Subcutaneous abdominal adipose tissue (tissue), 5 donors: Measurements from ENCODE around the gene FXYD2.

Experiments
- H3K27ac ChIP-seq: one replicate; pipeline ENCODE4 v1.7.0; 2013; ENCODE audit warnings: low read depth, mild to moderate bottlenecking, inconsistent platforms, low read length, moderate library complexity
- H3K27me3 ChIP-seq, 5 donors: one replicate each; pipeline ENCODE4 v1.7.0; 2013; ENCODE audit warnings: low read length in 5 of 5, inconsistent platforms in 1 of 5; ENCODE audit not compliant: control insufficient read depth in 5 of 5, insufficient read depth in 4 of 5
- H3K36me3 ChIP-seq, 5 donors: one replicate each; pipeline ENCODE4 v1.7.0; 2013; ENCODE audit warnings: low read length in 5 of 5; ENCODE audit not compliant: control insufficient read depth in 5 of 5, insufficient read depth in 5 of 5
- H3K4me1 ChIP-seq, 5 donors: one replicate each; pipeline ENCODE4 v1.7.0; 2013; ENCODE audit warnings: low read length in 5 of 5, mild to moderate bottlenecking in 3 of 5, moderate library complexity in 1 of 5; ENCODE audit not compliant: control insufficient read depth in 5 of 5, insufficient read depth in 5 of 5
- H3K4me3 ChIP-seq, 5 donors: one replicate each; pipeline ENCODE4 v1.7.0; 2013; ENCODE audit warnings: low read length in 5 of 5, low read depth in 1 of 5
- H3K9ac ChIP-seq, 5 donors: one replicate each; pipeline ENCODE4 v1.7.0; 2013; ENCODE audit warnings: low read length in 5 of 5, mild to moderate bottlenecking in 4 of 5, moderate library complexity in 3 of 5
- H3K9me3 ChIP-seq, 5 donors: one replicate each; pipeline ENCODE4 v1.7.0; 2013; ENCODE audit warnings: low read length in 5 of 5; ENCODE audit not compliant: control insufficient read depth in 5 of 5
- donor health status: healthy.
- donor health status: healthy.
- donor health status: healthy.
- donor health status: healthy.
- donor health status: healthy.

Gene FXYD2

GRCh38 chr11:117843666-117844484, 19.3 kb upstream of the FXYD2 start:
- no peak overlapping the region for H3K4me3 ChIP-seq
- H3K36me3 ChIP-seq = peaks cover 0 to 13% (median 3%) of the 10 kb centered on the region in 5 donors
- H3K9me3 ChIP-seq = no peaks in the 10 kb centered on the region
- H3K9ac ChIP-seq = peak overlapping the region in 1 of 5 donors; percentile 45
- H3K27me3 ChIP-seq = peaks cover 0 to 4% (median 0%) of the 10 kb centered on the region in 5 donors
- H3K27ac ChIP-seq = no peak overlapping the region
- H3K4me1 ChIP-seq = peaks cover 0 to 40% (median 10%) of the 10 kb centered on the region in 5 donors

GRCh38 chr11:117842131-117842941, 17.8 kb upstream of the FXYD2 start:
- Histone ChIP-seq H3K4me3 (no peak overlapping the region), H3K36me3 (peaks cover 0 to 25% (median 4%) of the 10 kb centered on the region in 5 donors), H3K4me1 (peaks cover 0 to 50% (median 10%) of the 10 kb centered on the region in 5 donors), H3K9ac (no peak overlapping the region), H3K27ac (peak overlapping the region; percentile 46), H3K9me3 (no peaks in the 10 kb centered on the region), H3K27me3 (peaks cover 0 to 4% (median 2%) of the 10 kb centered on the region in 5 donors)

GRCh38 chr11:117841551-117842031, 17.0 kb upstream of the FXYD2 start:
- peaks cover 0 to 4% (median 2%) of the 10 kb centered on the region in 5 donors for H3K27me3 ChIP-seq
- H3K36me3 ChIP-seq = peaks cover 0 to 25% (median 4%) of the 10 kb centered on the region in 5 donors
- H3K4me1 ChIP-seq = peaks cover 0 to 51% (median 10%) of the 10 kb centered on the region in 5 donors
- no peaks in the 10 kb centered on the region for H3K9me3 ChIP-seq
- peak overlapping the region; percentile 18 for H3K27ac ChIP-seq
- no peak overlapping the region for H3K4me3 ChIP-seq
- H3K9ac ChIP-seq = no peak overlapping the region

- no peaks in the 10 kb centered on the region for H3K9me3 ChIP-seq
- H3K27ac ChIP-seq = peak overlapping the region; percentile 18
- no peak overlapping the region for H3K9ac ChIP-seq
- H3K36me3 ChIP-seq = peaks cover 0 to 25% (median 4%) of the 10 kb centered on the region in 5 donors
- H3K27me3 ChIP-seq = peaks cover 0 to 4% (median 2%) of the 10 kb centered on the region in 5 donors
- no peak overlapping the region for H3K4me3 ChIP-seq
- H3K4me1 ChIP-seq = peaks cover 0 to 51% (median 10%) of the 10 kb centered on the region in 5 donors
These were observed 16.5 kb upstream of the FXYD2 start for GRCh38 chr11:117840881-117841550.

- H3K9ac ChIP-seq = no peak overlapping the region
- peaks cover 0 to 4% (median 2%) of the 10 kb centered on the region in 5 donors for H3K27me3 ChIP-seq
- peaks cover 0 to 56% (median 10%) of the 10 kb centered on the region in 5 donors for H3K4me1 ChIP-seq
- no peak overlapping the region for H3K27ac ChIP-seq
- H3K4me3 ChIP-seq = no peak overlapping the region
- peaks cover 0 to 25% (median 4%) of the 10 kb centered on the region in 5 donors for H3K36me3 ChIP-seq
- H3K9me3 ChIP-seq = no peaks in the 10 kb centered on the region
These were observed 15.6 kb upstream of the FXYD2 start for GRCh38 chr11:117839936-117840813.

GRCh38 chr11:117839380-117839881, 14.9 kb upstream of the FXYD2 start:
- no peak overlapping the region for H3K4me3 ChIP-seq
- peaks cover 0 to 4% (median 2%) of the 10 kb centered on the region in 5 donors for H3K27me3 ChIP-seq
- H3K9me3 ChIP-seq = no peaks in the 10 kb centered on the region
- H3K4me1 ChIP-seq = peaks cover 0 to 56% (median 10%) of the 10 kb centered on the region in 5 donors
- H3K9ac ChIP-seq = no peak overlapping the region
- H3K36me3 ChIP-seq = peaks cover 0 to 25% (median 4%) of the 10 kb centered on the region in 5 donors
- no peak overlapping the region for H3K27ac ChIP-seq

- Histone ChIP-seq H3K27me3 (peaks cover 0 to 4% (median 2%) of the 10 kb centered on the region in 5 donors), H3K9me3 (no peaks in the 10 kb centered on the region), H3K36me3 (peaks cover 0 to 25% (median 4%) of the 10 kb centered on the region in 5 donors), H3K4me1 (peaks cover 0 to 53% (median 9%) of the 10 kb centered on the region in 5 donors), H3K4me3 (no peak overlapping the region), H3K9ac (no peak overlapping the region), H3K27ac (no peak overlapping the region)
These were observed 14.4 kb upstream of the FXYD2 start for GRCh38 chr11:117838901-117839300.

GRCh38 chr11:117837791-117838190, 13.2 kb upstream of the FXYD2 start:
- Histone ChIP-seq H3K36me3 (peaks cover 0 to 25% (median 4%) of the 10 kb centered on the region in 5 donors), H3K27me3 (peaks cover 2 to 9% (median 3%) of the 10 kb centered on the region in 5 donors), H3K27ac (no peak overlapping the region), H3K4me3 (peak overlapping the region in 1 of 5 donors; percentile 35), H3K9ac (no peak overlapping the region), H3K9me3 (no peaks in the 10 kb centered on the region), H3K4me1 (peaks cover 0 to 43% (median 4%) of the 10 kb centered on the region in 5 donors)
